Fibroblast of lung (primary cell): ENCODE measurements around the gene SLC39A9.

ENCODE experiments used
- EZH2 ChIP-seq: IDR thresholded peaks from 2 replicates; pipeline ENCODE4 v1.5.1; 2012; ENCODE audit warnings: low read length, control low read depth, mild to moderate bottlenecking; ENCODE audit errors: missing control alignments
- TF ChIP-seq, protein P1 (sequence below), 2 donors: IDR thresholded peaks in 1 of 2; conservative IDR thresholded peaks in 1 of 2; 1 replicate in 1 of 2; 2 replicates in 1 of 2; pipeline ENCODE4 v1.5.1; 2011 to 2012; ENCODE audit warnings: low read length in 2 of 2, control low read depth in 1 of 2, inconsistent platforms in 1 of 2, low read depth in 1 of 2, mild to moderate bottlenecking in 1 of 2

DNA sequence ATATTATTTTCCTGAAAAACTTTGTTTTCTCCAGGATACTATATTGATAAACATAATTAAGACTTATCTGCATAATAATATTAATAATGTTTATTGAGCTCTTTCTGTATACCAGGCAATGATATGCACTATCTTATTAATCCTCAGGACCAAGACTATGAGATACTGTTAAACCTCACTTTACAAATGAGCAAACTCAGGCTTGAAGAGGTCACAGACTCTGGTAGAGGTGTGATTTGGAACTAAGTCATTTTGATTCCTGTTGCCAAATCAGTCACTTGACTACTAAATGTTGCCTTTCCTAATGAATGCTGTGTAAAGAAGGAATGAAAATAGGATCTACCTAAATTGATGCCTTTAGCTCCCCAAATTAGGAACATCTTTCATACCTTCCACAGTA, 7.3 kb downstream of the SLC39A9 start:
- no peak for TF ChIP-seq EZH2
- TF ChIP-seq, protein P1, sequence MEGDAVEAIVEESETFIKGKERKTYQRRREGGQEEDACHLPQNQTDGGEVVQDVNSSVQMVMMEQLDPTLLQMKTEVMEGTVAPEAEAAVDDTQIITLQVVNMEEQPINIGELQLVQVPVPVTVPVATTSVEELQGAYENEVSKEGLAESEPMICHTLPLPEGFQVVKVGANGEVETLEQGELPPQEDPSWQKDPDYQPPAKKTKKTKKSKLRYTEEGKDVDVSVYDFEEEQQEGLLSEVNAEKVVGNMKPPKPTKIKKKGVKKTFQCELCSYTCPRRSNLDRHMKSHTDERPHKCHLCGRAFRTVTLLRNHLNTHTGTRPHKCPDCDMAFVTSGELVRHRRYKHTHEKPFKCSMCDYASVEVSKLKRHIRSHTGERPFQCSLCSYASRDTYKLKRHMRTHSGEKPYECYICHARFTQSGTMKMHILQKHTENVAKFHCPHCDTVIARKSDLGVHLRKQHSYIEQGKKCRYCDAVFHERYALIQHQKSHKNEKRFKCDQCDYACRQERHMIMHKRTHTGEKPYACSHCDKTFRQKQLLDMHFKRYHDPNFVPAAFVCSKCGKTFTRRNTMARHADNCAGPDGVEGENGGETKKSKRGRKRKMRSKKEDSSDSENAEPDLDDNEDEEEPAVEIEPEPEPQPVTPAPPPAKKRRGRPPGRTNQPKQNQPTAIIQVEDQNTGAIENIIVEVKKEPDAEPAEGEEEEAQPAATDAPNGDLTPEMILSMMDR (conservative IDR thresholded peaks at IDR 0.05 in 1 of 2, IDR thresholded peaks at IDR 0.05 in 1 of 2; ENCODE audit: low read depth in 1 of 2, low read length in 2 of 2) = no peak
